B cell (primary cell): ENCODE results near the gene BAHCC1. TPM values are rescaled to one million over a fixed set of nuclear protein-coding genes. Genes with fewer than 3 reads are reported as not detected.
A peak's percentile ranks its signal among the peaks of the same experiment; 100 is the strongest.

Experiments
- ATAC-seq: fragments of 200-7000 bp; cut with Tn5 transposase; one replicate; pipeline ENCODE4 v1.10.0; 2021; ENCODE audit warnings: low read depth, mild to moderate bottlenecking, moderate number of reproducible peaks, moderate library complexity
- CTCF ChIA-PET: fragments of 350-600 bp; sonication (Branson Sonifier 250); formaldehyde crosslinking; loops from one replicate; lab custom pipeline; 2021; ENCODE audit warnings: antibody characterized with exemption, inconsistent platforms; lab: Charles Lee
- POLR2A ChIA-PET: fragments of 350-600 bp; sonication (Branson Sonifier 250); formaldehyde crosslinking; loops from one replicate; lab custom pipeline; 2021; ENCODE audit warnings: antibody characterized with exemption; lab: Charles Lee
- DNase-seq: peaks from one replicate; pipeline ENCODE4 v3.0.0; 2013
- H2AFZ ChIP-seq: 2 replicates; pipeline ENCODE4 v1.6.1; 2012; ENCODE audit warnings: mild to moderate bottlenecking, low read depth, low read length; ENCODE audit not compliant: insufficient read depth, poor library complexity, severe bottlenecking
- H3K27ac ChIP-seq, 2 donors: 1 replicate in 1 of 2; 2 replicates in 1 of 2; pipeline ENCODE4 v1.5.1; 2012 to 2013; ENCODE audit warnings: low read length in 2 of 2, mild to moderate bottlenecking in 2 of 2, moderate library complexity in 1 of 2
- H3K27me3 ChIP-seq, 4 experiments: fragments of 200-600 bp in 1 of 4; sonication (generic) in 1 of 4; replicated peaks in 1 of 4; 1 replicate in 2 of 4; 2 replicates in 2 of 4; pipeline versions ENCODE4 v1.6.1 to v1.7.0; 2013 to 2016; ENCODE audit warnings: low read length in 3 of 4, mild to moderate bottlenecking in 2 of 4, mixed read lengths in 1 of 4, moderate library complexity in 1 of 4; ENCODE audit not compliant: insufficient read depth in 4 of 4, control insufficient read depth in 3 of 4; ENCODE audit errors: control extremely low read depth in 1 of 4
- H3K36me3 ChIP-seq, 2 experiments: replicated peaks in 1 of 2; 1 replicate in 1 of 2; 2 replicates in 1 of 2; pipeline versions ENCODE4 v1.6.1 to v1.7.1; 2013; ENCODE audit warnings: low read length in 1 of 2; ENCODE audit not compliant: insufficient read depth in 2 of 2, control insufficient read depth in 1 of 2; ENCODE audit errors: control extremely low read depth in 1 of 2, extremely low read depth in 1 of 2
- H3K4me1 ChIP-seq, 2 donors: fragments of 200-600 bp in 1 of 2; sonication (generic) in 1 of 2; 1 replicate in 1 of 2; 2 replicates in 1 of 2; pipeline versions ENCODE4 v1.5.1 to v1.6.1; 2013 to 2017; ENCODE audit warnings: low read length in 2 of 2; ENCODE audit not compliant: control insufficient read depth in 2 of 2, insufficient read depth in 2 of 2
- H3K4me2 ChIP-seq: replicated peaks from 2 replicates; pipeline ENCODE3; 2012; ENCODE audit warnings: mild to moderate bottlenecking, low read depth, low read length; ENCODE audit not compliant: poor library complexity, severe bottlenecking
- H3K4me3 ChIP-seq, 5 experiments: fragments of 200-600 bp in 1 of 5; sonication (generic) in 1 of 5; 1 replicate in 3 of 5; 2 replicates in 2 of 5; pipeline versions ENCODE4 v1.5.1 to v1.7.0; 2011 to 2016; ENCODE audit warnings: low read length in 4 of 5, mild to moderate bottlenecking in 4 of 5, low read depth in 2 of 5, control low read depth in 1 of 5, moderate library complexity in 1 of 5; ENCODE audit not compliant: insufficient read depth in 1 of 5; ENCODE audit errors: control extremely low read depth in 1 of 5, extremely low read depth in 1 of 5
- H3K79me2 ChIP-seq: fragments of 200-600 bp; sonication (generic); one replicate; pipeline ENCODE4 v1.6.0; 2016; ENCODE audit warnings: low read length; ENCODE audit not compliant: control insufficient read depth, insufficient read depth
- H3K9ac ChIP-seq: fragments of 200-600 bp; sonication (generic); 2 replicates; pipeline ENCODE4 v1.6.1; 2017; ENCODE audit warnings: mild to moderate bottlenecking, low read length, moderate library complexity
- H3K9me3 ChIP-seq, 3 donors: one replicate each; pipeline versions ENCODE4 v1.6.1 to v1.7.1; 2013; ENCODE audit warnings: low read length in 2 of 3; ENCODE audit not compliant: control insufficient read depth in 2 of 3, insufficient read depth in 1 of 3; ENCODE audit errors: control extremely low read depth in 1 of 3
- H4K20me1 ChIP-seq: 2 replicates; pipeline ENCODE4 v1.6.0; 2012; ENCODE audit warnings: mild to moderate bottlenecking, low read length; ENCODE audit not compliant: insufficient read depth, control insufficient read depth, poor library complexity, severe bottlenecking
- H3K27ac Mint-ChIP-seq: one replicate; pipeline ENCODE4 v1.8.0; 2021; ENCODE audit warnings: mixed read lengths
- H3K27me3 Mint-ChIP-seq: one replicate; pipeline ENCODE4 v1.8.0; 2021; ENCODE audit warnings: mixed read lengths
- H3K4me1 Mint-ChIP-seq: one replicate; pipeline ENCODE4 v1.8.0; 2021; ENCODE audit warnings: mixed read lengths
- H3K4me3 Mint-ChIP-seq: one replicate; pipeline ENCODE4 v1.8.0; 2021; ENCODE audit warnings: mixed read lengths
- H3K9me3 Mint-ChIP-seq: one replicate; pipeline ENCODE4 v1.8.0; 2022; ENCODE audit warnings: mixed read lengths; ENCODE audit not compliant: insufficient read depth
- EZH2 ChIP-seq: IDR thresholded peaks from 2 replicates; pipeline ENCODE4 v1.6.1; 2012; ENCODE audit warnings: borderline replicate concordance, low read depth, mild to moderate bottlenecking, moderate library complexity, low read length; ENCODE audit not compliant: insufficient read depth, poor library complexity, severe bottlenecking
- WGBS: methylation state at CpG from one replicate; pipeline ENCODE4 v1.1.5; 2013; ENCODE audit warnings: missing lambda C conversion rate; ENCODE audit not compliant: insufficient coverage; 5-methylcytosine and 5-hydroxymethylcytosine counted together
- intact Hi-C: fragments of 100-400 bp; cut with micrococcal nuclease; formaldehyde crosslinking; loops from one replicate; pipeline ENCODE4 v1.10.0; 2022
- polyA plus RNA-seq: library from polyadenylated mRNA; depleted of rRNA; stranded (reverse); fragments of >200 nt; gene quantifications from 2 replicates; pipeline ENCODE4 v1.2.3, GENCODE V29; 2012
- total RNA-seq, 2 donors: library from RNA; stranded (reverse); fragments of 120-200 nt in 1 of 2; gene quantifications; 1 replicate in 1 of 2; 2 replicates in 1 of 2; pipeline versions ENCODE4 v1.2.3 to v1.2.4, GENCODE V29; 2013 to 2022
- TF ChIP-seq, protein P1 (sequence below): fragments of 200-600 bp; IDR thresholded peaks from one replicate; pipeline ENCODE4 v1.8.0; 2022; ENCODE audit warnings: antibody characterized with exemption, mild to moderate bottlenecking

Gene BAHCC1
- total and polyA plus RNA-seq, 2 donors (not counting 1 experiment from before 2014, with no cell fraction given) = 0.12 to 0.48 TPM

DNA sequence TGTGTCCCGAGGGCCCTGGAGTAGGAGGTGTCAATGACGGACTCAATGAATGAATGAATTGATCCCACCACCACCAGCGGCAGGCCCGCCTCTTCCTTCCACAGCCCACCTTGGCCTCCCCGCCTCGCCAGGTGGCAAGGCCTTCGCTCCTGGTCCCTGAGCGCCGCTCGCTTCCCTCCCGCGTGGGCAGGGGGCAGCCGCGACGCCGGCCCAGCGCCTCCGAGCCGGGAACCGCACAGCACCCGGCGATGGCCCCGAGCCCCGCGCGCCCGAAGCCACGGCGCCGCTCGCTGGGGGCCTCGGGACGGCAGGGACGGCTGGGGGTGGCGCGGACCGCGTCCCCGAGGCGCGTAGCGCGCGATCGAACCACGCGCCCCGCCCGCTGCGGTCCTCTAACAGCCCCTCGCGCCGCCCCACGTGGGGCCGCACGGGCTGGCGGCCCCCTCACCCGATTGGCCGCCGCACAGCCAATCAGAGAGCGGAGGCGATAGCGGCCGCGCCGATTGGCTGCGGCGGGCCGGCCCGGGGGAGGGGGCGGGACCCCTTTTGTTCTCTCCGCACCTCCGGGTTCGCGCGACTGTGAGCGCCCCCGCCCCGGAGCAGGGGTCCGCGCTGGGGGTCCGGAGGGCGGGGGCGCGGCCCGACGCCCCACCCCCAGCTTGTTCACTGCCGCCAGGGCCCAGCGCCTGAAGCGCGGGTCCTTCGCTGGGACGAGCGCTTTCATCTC is 86.0 kb downstream of the BAHCC1 start:
- Histone ChIP-seq H2AFZ (peak overlapping the region; percentile 58), H3K27ac (peak overlapping the region in 1 of 2 donors; percentile 7), H3K79me2 (no peaks in the 10 kb centered on the region), H3K9ac (peak overlapping the region; percentile 45), H3K4me3 (peak overlapping the region; percentile 27 to 58 (median 49)), H4K20me1 (no peaks in the 10 kb centered on the region), H3K4me1 (peaks cover 38 to 40% of the 10 kb centered on the region in 2 donors), H3K4me2 (peak overlapping the region; percentile 100), H3K36me3 (no peaks in the 10 kb centered on the region), H3K9me3 (peaks cover 0 to 17% (median 0%) of the 10 kb centered on the region in 3 donors), H3K27me3 (peaks cover 0 to 24% (median 12%) of the 10 kb centered on the region in 4 experiments)
- peak; percentile 34 for ATAC-seq
- no peaks in the 10 kb centered on the region for H3K9me3 Mint-ChIP-seq
- peak overlapping the region; percentile 2 for H3K27ac Mint-ChIP-seq
- peak; percentile 85 for DNase-seq
- WGBS = 5% methylated on average over 88 of the region's 94 CpGs
- intact Hi-C loops = loop anchor here (10.0 kb wide), 1 partner anchor 124 kb away; no protein-coding TSS in a partner anchor
- POLR2A ChIA-PET = interaction anchor here (0.6 kb wide), 1 partner anchor 1684 kb away, joined by 3 read pairs; the partner anchor contains the start of gene CBX8
- peak overlapping the region; percentile 82 for H3K4me3 Mint-ChIP-seq
- TF ChIP-seq, protein P1, sequence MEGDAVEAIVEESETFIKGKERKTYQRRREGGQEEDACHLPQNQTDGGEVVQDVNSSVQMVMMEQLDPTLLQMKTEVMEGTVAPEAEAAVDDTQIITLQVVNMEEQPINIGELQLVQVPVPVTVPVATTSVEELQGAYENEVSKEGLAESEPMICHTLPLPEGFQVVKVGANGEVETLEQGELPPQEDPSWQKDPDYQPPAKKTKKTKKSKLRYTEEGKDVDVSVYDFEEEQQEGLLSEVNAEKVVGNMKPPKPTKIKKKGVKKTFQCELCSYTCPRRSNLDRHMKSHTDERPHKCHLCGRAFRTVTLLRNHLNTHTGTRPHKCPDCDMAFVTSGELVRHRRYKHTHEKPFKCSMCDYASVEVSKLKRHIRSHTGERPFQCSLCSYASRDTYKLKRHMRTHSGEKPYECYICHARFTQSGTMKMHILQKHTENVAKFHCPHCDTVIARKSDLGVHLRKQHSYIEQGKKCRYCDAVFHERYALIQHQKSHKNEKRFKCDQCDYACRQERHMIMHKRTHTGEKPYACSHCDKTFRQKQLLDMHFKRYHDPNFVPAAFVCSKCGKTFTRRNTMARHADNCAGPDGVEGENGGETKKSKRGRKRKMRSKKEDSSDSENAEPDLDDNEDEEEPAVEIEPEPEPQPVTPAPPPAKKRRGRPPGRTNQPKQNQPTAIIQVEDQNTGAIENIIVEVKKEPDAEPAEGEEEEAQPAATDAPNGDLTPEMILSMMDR = no peak
- TF ChIP-seq EZH2 = no peak
- CTCF ChIA-PET = interaction anchor here (0.6 to 4.7 kb wide), 3 partner anchors 120 to 189 kb away, joined by 3 to 58 read pairs (median 3); no protein-coding TSS in a partner anchor
- peaks cover 11% of the 10 kb centered on the region for H3K27me3 Mint-ChIP-seq
- H3K4me1 Mint-ChIP-seq = peaks cover 24% of the 10 kb centered on the region
